Kidney (tissue), 14 donors: ENCODE results near the gene URAD. TPM values are rescaled to one million over a fixed set of nuclear protein-coding genes. Genes with fewer than 3 reads are reported as not detected.

ENCODE experiments used
- DNase-seq, 5 donors: peaks; one replicate each; pipeline ENCODE4 v3.0.0-alpha.2; 2013 to 2020
- FAIRE-seq: peaks from 2 replicates; lab custom pipeline; 2012; peaks lifted over from hg19 to GRCh38; lab: Jason Lieb, UNC
- H3K27ac ChIP-seq, 2 donors: one replicate each; pipeline ENCODE4 v1.7.0; 2013; ENCODE audit warnings: low read depth in 2 of 2, low read length in 2 of 2, inconsistent platforms in 1 of 2
- H3K27me3 ChIP-seq: one replicate; pipeline ENCODE4 v1.7.1; 2013; ENCODE audit warnings: low read length, inconsistent platforms; ENCODE audit not compliant: control insufficient read depth, insufficient read depth
- H3K36me3 ChIP-seq, 3 donors: one replicate each; pipeline versions ENCODE4 v1.7.0 to v1.7.1; 2013; ENCODE audit warnings: low read length in 3 of 3, control low read depth in 1 of 3, inconsistent platforms in 1 of 3; ENCODE audit not compliant: insufficient read depth in 3 of 3, control insufficient read depth in 2 of 3
- H3K4me1 ChIP-seq, 3 donors: one replicate each; pipeline versions ENCODE4 v1.7.0 to v1.7.1; 2013; ENCODE audit warnings: low read length in 3 of 3, inconsistent platforms in 1 of 3, low read depth in 1 of 3; ENCODE audit not compliant: control insufficient read depth in 2 of 3, insufficient read depth in 2 of 3
- H3K4me3 ChIP-seq, 3 donors: one replicate each; pipeline versions ENCODE4 v1.7.0 to v1.8.1; 2013; ENCODE audit warnings: low read length in 3 of 3, control low read depth in 1 of 3, inconsistent platforms in 1 of 3
- H3K9ac ChIP-seq, 3 donors: one replicate each; pipeline versions ENCODE4 v1.7.0 to v1.7.1; 2013; ENCODE audit warnings: low read length in 3 of 3, control low read depth in 1 of 3, inconsistent platforms in 1 of 3
- H3K9me3 ChIP-seq, 3 donors: one replicate each; pipeline versions ENCODE4 v1.7.0 to v1.7.1; 2013; ENCODE audit warnings: low read length in 3 of 3, control low read depth in 1 of 3, inconsistent platforms in 1 of 3; ENCODE audit not compliant: control insufficient read depth in 2 of 3, insufficient read depth in 1 of 3
- intact Hi-C: fragments of 100-400 bp; cut with DNase I; formaldehyde crosslinking; loops from one replicate; pipeline ENCODE4 v1.11.1; 2022
- polyA plus RNA-seq: library from polyadenylated mRNA; stranded (reverse); fragments of 350-450 nt; fragmentation: Illumina TruSeq; extraction: RNeasy Lipid Tissue Mini Kit (QIAGEN cat#74804); gene quantifications from one replicate; pipeline ENCODE4 v1.2.3, GENCODE V29; 2014; ENCODE audit warnings: low read depth, low replicate concordance; ENCODE audit not compliant: insufficient read depth
- total RNA-seq: library from RNA; stranded (reverse); fragmentation: NEBNext Ultra II Directional; extraction: Animal tissue kit (Norgen Biotek cat#: 25700); gene quantifications from one replicate; pipeline ENCODE4 v1.2.1, GENCODE V29; 2021
- TF ChIP-seq, protein P1 (sequence below): IDR thresholded peaks from 3 replicates; pipeline ENCODE4 v1.5.1; 2012; ENCODE audit warnings: mild to moderate bottlenecking, moderate library complexity, borderline replicate concordance; ENCODE audit not compliant: insufficient read depth; ENCODE audit errors: extremely low read depth
- donor health status: control.
- donor health status: control.
- donor health status: control.
- donor health status: control.
- donor health status: control.
- donor health status: DM: yes; HTN: yes; CAD: no.
- donor health status: Normal renal cell carcinoma (clear cell type).

URAD gene
- total and polyA plus RNA-seq, 2 donors from 2014 or later = not detected

DNA sequence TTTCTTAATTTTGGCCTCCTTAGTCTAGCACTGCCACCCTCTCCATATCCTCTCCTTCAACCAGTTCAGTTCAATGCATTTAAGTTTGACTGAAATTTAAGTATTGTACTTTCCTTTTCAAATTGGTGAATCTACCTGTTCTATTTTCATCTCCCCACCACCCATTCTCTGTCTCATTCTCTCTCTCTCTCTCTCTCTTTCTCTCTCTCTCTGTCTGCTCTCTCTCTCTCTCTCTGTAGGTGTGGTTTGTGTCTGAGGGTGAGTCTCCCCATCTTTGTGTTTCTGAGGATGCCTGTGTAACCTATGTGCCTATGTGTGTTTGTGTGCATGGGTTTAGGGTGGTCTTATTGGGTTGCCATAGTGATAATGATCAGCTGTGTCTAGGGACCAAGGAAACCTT, 58.6 kb downstream of the URAD start:
- Histone ChIP-seq H3K36me3 (no peaks in the 10 kb centered on the region), H3K9me3 (no peaks in the 10 kb centered on the region), H3K4me1 (no peaks in the 10 kb centered on the region), H3K9ac (no peak overlapping the region), H3K27me3 (peaks cover 45% of the 10 kb centered on the region), H3K4me3 (no peak overlapping the region), H3K27ac (no peak overlapping the region)
- FAIRE-seq (no peak), DNase-seq (no peak)
- TF ChIP-seq, protein P1, sequence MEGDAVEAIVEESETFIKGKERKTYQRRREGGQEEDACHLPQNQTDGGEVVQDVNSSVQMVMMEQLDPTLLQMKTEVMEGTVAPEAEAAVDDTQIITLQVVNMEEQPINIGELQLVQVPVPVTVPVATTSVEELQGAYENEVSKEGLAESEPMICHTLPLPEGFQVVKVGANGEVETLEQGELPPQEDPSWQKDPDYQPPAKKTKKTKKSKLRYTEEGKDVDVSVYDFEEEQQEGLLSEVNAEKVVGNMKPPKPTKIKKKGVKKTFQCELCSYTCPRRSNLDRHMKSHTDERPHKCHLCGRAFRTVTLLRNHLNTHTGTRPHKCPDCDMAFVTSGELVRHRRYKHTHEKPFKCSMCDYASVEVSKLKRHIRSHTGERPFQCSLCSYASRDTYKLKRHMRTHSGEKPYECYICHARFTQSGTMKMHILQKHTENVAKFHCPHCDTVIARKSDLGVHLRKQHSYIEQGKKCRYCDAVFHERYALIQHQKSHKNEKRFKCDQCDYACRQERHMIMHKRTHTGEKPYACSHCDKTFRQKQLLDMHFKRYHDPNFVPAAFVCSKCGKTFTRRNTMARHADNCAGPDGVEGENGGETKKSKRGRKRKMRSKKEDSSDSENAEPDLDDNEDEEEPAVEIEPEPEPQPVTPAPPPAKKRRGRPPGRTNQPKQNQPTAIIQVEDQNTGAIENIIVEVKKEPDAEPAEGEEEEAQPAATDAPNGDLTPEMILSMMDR = no peak
- intact Hi-C loops = no loop called here

DNA sequence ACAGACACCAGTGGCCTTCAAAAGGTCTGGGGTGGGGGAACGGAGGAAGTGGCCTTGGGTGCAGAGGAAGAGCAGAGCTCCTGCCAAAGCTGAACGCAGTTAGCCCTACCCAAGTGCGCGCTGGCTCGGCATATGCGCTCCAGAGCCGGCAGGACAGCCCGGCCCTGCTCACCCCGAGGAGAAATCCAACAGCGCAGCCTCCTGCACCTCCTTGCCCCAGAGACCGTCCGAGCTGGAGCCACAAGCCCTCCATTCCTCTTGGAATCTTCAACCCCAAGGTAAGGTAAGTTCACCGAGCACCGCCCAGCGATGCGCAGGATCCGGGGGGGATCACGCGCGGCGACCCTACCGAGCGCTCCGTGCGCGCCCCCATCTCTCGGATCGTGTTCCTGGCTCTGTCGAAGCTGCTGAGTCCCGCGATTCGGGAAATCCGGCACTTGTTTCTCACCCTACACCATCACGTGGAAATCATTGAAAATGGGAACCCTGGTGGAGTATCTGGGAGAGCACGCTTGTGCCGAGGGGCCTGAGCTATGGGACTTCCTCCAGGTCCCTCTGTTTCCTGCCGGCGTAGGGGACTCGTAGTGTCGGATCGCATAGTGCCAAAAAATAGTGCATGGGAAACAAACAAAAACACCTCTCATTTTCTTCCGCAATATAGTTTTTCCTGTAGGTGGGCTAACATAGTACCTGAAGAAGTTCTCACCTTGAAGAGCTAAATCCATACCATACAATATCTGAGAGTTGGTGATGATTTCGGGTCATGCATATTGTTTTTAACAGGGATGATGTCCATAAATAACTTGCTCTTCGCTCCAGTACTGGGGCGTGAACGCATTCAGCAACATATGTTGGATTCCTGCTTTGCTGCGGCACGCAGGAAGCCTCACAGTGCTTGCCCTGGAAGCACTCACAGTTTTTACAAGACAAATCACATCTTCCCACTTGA, 59.4 kb downstream of the URAD start:
- Histone ChIP-seq H3K27ac (no peak overlapping the region), H3K9ac (no peak overlapping the region), H3K4me1 (no peaks in the 10 kb centered on the region), H3K9me3 (no peaks in the 10 kb centered on the region), H3K4me3 (no peak overlapping the region), H3K36me3 (no peaks in the 10 kb centered on the region), H3K27me3 (peaks cover 46% of the 10 kb centered on the region)
- intact Hi-C loops = no loop called here
- TF ChIP-seq, protein P1 = no peak
- DNase-seq = no peak
- no peak for FAIRE-seq

DNA sequence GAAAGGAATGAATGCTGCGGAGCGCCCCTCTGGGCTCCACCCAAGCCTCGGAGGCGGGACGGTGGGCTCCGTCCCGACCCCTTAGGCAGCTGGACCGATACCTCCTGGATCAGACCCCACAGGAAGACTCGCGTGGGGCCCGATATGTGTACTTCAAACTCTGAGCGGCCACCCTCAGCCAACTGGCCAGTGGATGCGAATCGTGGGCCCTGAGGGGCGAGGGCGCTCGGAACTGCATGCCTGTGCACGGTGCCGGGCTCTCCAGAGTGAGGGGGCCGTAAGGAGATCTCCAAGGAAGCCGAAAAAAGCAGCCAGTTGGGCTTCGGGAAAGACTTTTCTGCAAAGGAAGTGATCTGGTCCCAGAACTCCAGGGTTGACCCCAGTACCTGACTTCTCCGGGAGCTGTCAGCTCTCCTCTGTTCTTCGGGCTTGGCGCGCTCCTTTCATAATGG, 60.1 kb downstream of the URAD start:
- Histone ChIP-seq H3K4me3 (no peak overlapping the region), H3K9me3 (no peaks in the 10 kb centered on the region), H3K4me1 (no peaks in the 10 kb centered on the region), H3K9ac (no peak overlapping the region), H3K36me3 (no peaks in the 10 kb centered on the region), H3K27me3 (peaks cover 50% of the 10 kb centered on the region), H3K27ac (no peak overlapping the region)
- FAIRE-seq = no peak
- TF ChIP-seq, protein P1 = no peak
- DNase-seq = no peak
- intact Hi-C loops = no loop called here

Other genes starting within 250 kb of the URAD start
- gene GSX1, start 196.2 kb downstream of the URAD start, total RNA-seq = not detected
- gene GSX1, start 196.2 kb downstream of the URAD start, polyA plus RNA-seq = not detected
- gene PDX1, start 68.7 kb downstream of the URAD start, total RNA-seq = not detected
- gene PDX1, start 68.7 kb downstream of the URAD start, polyA plus RNA-seq = not detected
- not detected for gene CDX2, start 19.4 kb downstream of the URAD start, total RNA-seq
- gene CDX2, start 19.4 kb downstream of the URAD start, polyA plus RNA-seq = not detected
- 2.9 TPM for gene FLT3, start 111.9 kb upstream of the URAD start, total RNA-seq
- not detected for gene FLT3, start 111.9 kb upstream of the URAD start, polyA plus RNA-seq
- 46.3 TPM for gene PAN3, start 149.9 kb upstream of the URAD start, total RNA-seq
- 8.2 TPM for gene PAN3, start 149.9 kb upstream of the URAD start, polyA plus RNA-seq